Activated CD4-positive, alpha-beta T cell treated with anti-CD3 and anti-CD28 coated beads for 36 hours (primary cell): ENCODE results near the gene ZNF217. TPM values are rescaled to one million over a fixed set of nuclear protein-coding genes. Genes with fewer than 3 reads are reported as not detected.
A peak's percentile ranks its signal among the peaks of the same experiment; 100 is the strongest.
"Not testable (repeated sequence)": the region's sequence is repeated elsewhere in the genome, so short reads cannot be mapped to it uniquely, and the experiment has no call there.

Experiments used
- ATAC-seq: fragments of 200-7000 bp; cut with Tn5 transposase; one replicate; pipeline ENCODE4 v1.10.0; 2021; ENCODE audit warnings: mild to moderate bottlenecking, moderate library complexity
- CTCF ChIA-PET: fragments of 350-600 bp; sonication (Branson Sonifier 250); formaldehyde crosslinking; loops from one replicate; lab custom pipeline; 2021; ENCODE audit warnings: antibody characterized with exemption; lab: Charles Lee
- POLR2A ChIA-PET: fragments of 350-600 bp; sonication (Branson Sonifier 250); formaldehyde crosslinking; loops from one replicate; lab custom pipeline; 2021; ENCODE audit warnings: antibody characterized with exemption, inconsistent platforms; lab: Charles Lee
- DNase-seq: peaks from one replicate; pipeline ENCODE4 v3.0.0-alpha.2; 2020
- H3K27ac Mint-ChIP-seq: one replicate; pipeline ENCODE4 v1.8.0; 2021; ENCODE audit warnings: mixed read lengths
- H3K27me3 Mint-ChIP-seq: one replicate; pipeline ENCODE4 v1.8.0; 2021; ENCODE audit warnings: mixed read lengths
- H3K36me3 Mint-ChIP-seq: one replicate; pipeline ENCODE4 v1.8.0; 2021; ENCODE audit warnings: low read depth, mixed read lengths
- H3K4me1 Mint-ChIP-seq: one replicate; pipeline ENCODE4 v1.8.0; 2021; ENCODE audit warnings: mixed read lengths
- H3K4me3 Mint-ChIP-seq: one replicate; pipeline ENCODE4 v1.8.0; 2021; ENCODE audit warnings: mild to moderate bottlenecking, moderate library complexity, mixed read lengths
- H3K9me3 Mint-ChIP-seq: one replicate; pipeline ENCODE4 v1.8.0; 2021; ENCODE audit warnings: low read depth, mixed read lengths
- intact Hi-C, 2 experiments: fragments of 100-400 bp; cut with DNase I in 1 of 2; cut with micrococcal nuclease in 1 of 2; formaldehyde crosslinking; loops; one replicate each; pipeline versions ENCODE4 v1.14.2 to v1.15.1; 2022 to 2024; cut with DNase I, micrococcal nuclease
- total RNA-seq, 2 experiments: library from RNA; stranded (reverse); gene quantifications; one replicate each; pipeline ENCODE4 v1.2.3, GENCODE V29; 2021

The ZNF217 gene
- total RNA-seq, 2 experiments from 2014 or later, result 41.5 to 45.6 TPM

- DNase-seq (no peak), ATAC-seq (no peak)
- peak overlapping the region; percentile 11 for H3K27ac Mint-ChIP-seq
- H3K36me3 Mint-ChIP-seq, result peaks cover 55% of the 10 kb centered on the region
- H3K4me1 Mint-ChIP-seq, result peaks cover 27% of the 10 kb centered on the region
- no peaks in the 10 kb centered on the region for H3K27me3 Mint-ChIP-seq
- ChIA-PET POLR2A (interaction anchor here (0.6 kb wide), 1 partner anchor 1489 kb away, joined by 3 read pairs; no protein-coding TSS in a partner anchor), CTCF (interaction anchor here (0.6 to 1.5 kb wide), 4 partner anchors 8 to 372 kb away, joined by 3 to 4 read pairs (median 4); no protein-coding TSS in a partner anchor)
- no peaks in the 10 kb centered on the region for H3K9me3 Mint-ChIP-seq
- no peak overlapping the region for H3K4me3 Mint-ChIP-seq
- intact Hi-C loops, result no loop called here
Observed at GRCh38 chr20:53567379-53567917, 26.2 kb downstream of the ZNF217 start.

- DNase-seq, H3K27me3 Mint-ChIP-seq, intact Hi-C loops, H3K9me3 Mint-ChIP-seq, H3K27ac Mint-ChIP-seq, H3K4me3 Mint-ChIP-seq, ATAC-seq: not testable (repeated sequence)
- ChIA-PET CTCF (interaction anchor here (0.6 to 1.2 kb wide), 4 partner anchors 11 to 373 kb away, joined by 3 to 4 read pairs (median 4); no protein-coding TSS in a partner anchor), POLR2A (interaction anchor here (0.6 kb wide), 1 partner anchor 378 kb away, joined by 6 read pairs; no protein-coding TSS in a partner anchor)
- H3K4me1 Mint-ChIP-seq, result peaks cover 22% of the 10 kb centered on the region
- H3K36me3 Mint-ChIP-seq, result peaks cover 47% of the 10 kb centered on the region
Observed at GRCh38 chr20:53566623-53567022, 27.0 kb downstream of the ZNF217 start.

GRCh38 chr20:53565254-53565653, 28.4 kb downstream of the ZNF217 start:
- H3K27ac Mint-ChIP-seq, result no peak overlapping the region

GRCh38 chr20:53562104-53562764, 31.4 kb downstream of the ZNF217 start:
- H3K4me1 Mint-ChIP-seq, H3K27ac Mint-ChIP-seq, DNase-seq, intact Hi-C loops, H3K27me3 Mint-ChIP-seq, POLR2A ChIA-PET, H3K4me3 Mint-ChIP-seq, H3K9me3 Mint-ChIP-seq, ATAC-seq: not testable (repeated sequence)
- CTCF ChIA-PET, result interaction anchor here (0.6 to 2.0 kb wide), 2 partner anchors 339 to 378 kb away, joined by 3 to 5 read pairs; no protein-coding TSS in a partner anchor
- H3K36me3 Mint-ChIP-seq, result peaks cover 14% of the 10 kb centered on the region

More at GRCh38 chr20:53565254-53565653, 28.4 kb downstream of the ZNF217 start:
- DNase-seq, result no peak
- no peak overlapping the region for H3K4me3 Mint-ChIP-seq
- ATAC-seq, result no peak
- H3K9me3 Mint-ChIP-seq, result no peaks in the 10 kb centered on the region
- ChIA-PET POLR2A (no interaction called here), CTCF (interaction anchor here (0.6 to 0.7 kb wide), 2 partner anchors 148 to 314 kb away, joined by 3 to 4 read pairs; no protein-coding TSS in a partner anchor)
- H3K36me3 Mint-ChIP-seq, result peaks cover 34% of the 10 kb centered on the region
- peaks cover 10% of the 10 kb centered on the region for H3K4me1 Mint-ChIP-seq
- intact Hi-C loops, result no loop called here
- H3K27me3 Mint-ChIP-seq, result no peaks in the 10 kb centered on the region

- DNase-seq, result no peak
- intact Hi-C loops, result no loop called here
- ChIA-PET POLR2A (no interaction called here), CTCF (interaction anchor here (0.6 to 2.0 kb wide), 2 partner anchors 17 to 378 kb away, joined by 3 to 5 read pairs; no protein-coding TSS in a partner anchor)
- Mint-ChIP-seq H3K36me3 (peaks cover 14% of the 10 kb centered on the region), H3K4me1 (no peaks in the 10 kb centered on the region), H3K27ac (no peak overlapping the region), H3K4me3 (no peak overlapping the region), H3K9me3 (no peaks in the 10 kb centered on the region), H3K27me3 (no peaks in the 10 kb centered on the region)
- no peak for ATAC-seq
Observed at GRCh38 chr20:53561505-53561904, 32.1 kb downstream of the ZNF217 start.

GRCh38 chr20:53559816-53560215, 33.8 kb downstream of the ZNF217 start:
- Mint-ChIP-seq H3K9me3 (no peaks in the 10 kb centered on the region), H3K27ac (no peak overlapping the region), H3K4me3 (no peak overlapping the region), H3K36me3 (peaks cover 2% of the 10 kb centered on the region), H3K27me3 (no peaks in the 10 kb centered on the region), H3K4me1 (no peaks in the 10 kb centered on the region)
- CTCF ChIA-PET, result interaction anchor here (0.8 kb wide), 1 partner anchor 30 kb away, joined by 3 read pairs; no protein-coding TSS in a partner anchor
- DNase-seq (no peak), ATAC-seq (no peak)
- intact Hi-C loops, result no loop called here
- POLR2A ChIA-PET, result no interaction called here

GRCh38 chr20:53557130-53557529, 36.5 kb downstream of the ZNF217 start:
- ChIA-PET CTCF (interaction anchor here (0.6 to 1.2 kb wide), 3 partner anchors 10 to 1310 kb away, joined by 3 to 6 read pairs (median 3); no protein-coding TSS in a partner anchor), POLR2A (no interaction called here)
- ATAC-seq, result no peak
- no peak overlapping the region for H3K27ac Mint-ChIP-seq
- H3K4me3 Mint-ChIP-seq, result no peak overlapping the region
- no peak for DNase-seq
- no peaks in the 10 kb centered on the region for H3K36me3 Mint-ChIP-seq
- intact Hi-C loops, result no loop called here
- no peaks in the 10 kb centered on the region for H3K4me1 Mint-ChIP-seq
- no peaks in the 10 kb centered on the region for H3K9me3 Mint-ChIP-seq
- no peaks in the 10 kb centered on the region for H3K27me3 Mint-ChIP-seq

GRCh38 chr20:53556267-53556897, 37.3 kb downstream of the ZNF217 start:
- Mint-ChIP-seq H3K4me3 (no peak overlapping the region), H3K27ac (no peak overlapping the region), H3K4me1 (no peaks in the 10 kb centered on the region), H3K36me3 (no peaks in the 10 kb centered on the region), H3K27me3 (no peaks in the 10 kb centered on the region), H3K9me3 (no peaks in the 10 kb centered on the region)
- ATAC-seq (no peak), DNase-seq (no peak)
- ChIA-PET CTCF (interaction anchor here (0.6 to 0.9 kb wide), 2 partner anchors 15 to 150 kb away, joined by 3 read pairs; no protein-coding TSS in a partner anchor), POLR2A (interaction anchor here (0.5 kb wide), 1 partner anchor 523 kb away, joined by 4 read pairs; no protein-coding TSS in a partner anchor)
- intact Hi-C loops, result no loop called here

- POLR2A ChIA-PET, result no interaction called here
- no peaks in the 10 kb centered on the region for H3K27me3 Mint-ChIP-seq
- intact Hi-C loops, result no loop called here
- H3K36me3 Mint-ChIP-seq, result no peaks in the 10 kb centered on the region
- no peak for ATAC-seq
- H3K4me3 Mint-ChIP-seq, result no peak overlapping the region
- CTCF ChIA-PET, result interaction anchor here (0.6 to 0.7 kb wide), 2 partner anchors 15 to 61 kb away, joined by 3 to 4 read pairs; no protein-coding TSS in a partner anchor
- H3K9me3 Mint-ChIP-seq, result no peaks in the 10 kb centered on the region
- no peak overlapping the region for H3K27ac Mint-ChIP-seq
- no peaks in the 10 kb centered on the region for H3K4me1 Mint-ChIP-seq
- DNase-seq, result no peak
Observed at GRCh38 chr20:53555816-53556215, 37.8 kb downstream of the ZNF217 start.

GRCh38 chr20:53555081-53555480, 38.6 kb downstream of the ZNF217 start:
- POLR2A ChIA-PET, result no interaction called here

GRCh38 chr20:53552572-53552893, 41.1 kb downstream of the ZNF217 start:
- H3K4me3 Mint-ChIP-seq, POLR2A ChIA-PET: not testable (repeated sequence)

More at GRCh38 chr20:53555081-53555480, 38.6 kb downstream of the ZNF217 start:
- no peaks in the 10 kb centered on the region for H3K27me3 Mint-ChIP-seq
- CTCF ChIA-PET, result no interaction called here
- H3K27ac Mint-ChIP-seq, result no peak overlapping the region
- no peak for ATAC-seq
- no peaks in the 10 kb centered on the region for H3K36me3 Mint-ChIP-seq
- no peak overlapping the region for H3K4me3 Mint-ChIP-seq
- no peaks in the 10 kb centered on the region for H3K9me3 Mint-ChIP-seq
- no peak for DNase-seq
- intact Hi-C loops, result no loop called here
- H3K4me1 Mint-ChIP-seq, result no peaks in the 10 kb centered on the region

More at GRCh38 chr20:53552572-53552893, 41.1 kb downstream of the ZNF217 start:
- H3K9me3 Mint-ChIP-seq, H3K27me3 Mint-ChIP-seq, H3K36me3 Mint-ChIP-seq, DNase-seq, CTCF ChIA-PET, ATAC-seq, intact Hi-C loops, H3K27ac Mint-ChIP-seq, H3K4me1 Mint-ChIP-seq: not testable (repeated sequence)
